ENCODE results near the gene SLC9A2.

The SLC9A2 gene

DNA sequence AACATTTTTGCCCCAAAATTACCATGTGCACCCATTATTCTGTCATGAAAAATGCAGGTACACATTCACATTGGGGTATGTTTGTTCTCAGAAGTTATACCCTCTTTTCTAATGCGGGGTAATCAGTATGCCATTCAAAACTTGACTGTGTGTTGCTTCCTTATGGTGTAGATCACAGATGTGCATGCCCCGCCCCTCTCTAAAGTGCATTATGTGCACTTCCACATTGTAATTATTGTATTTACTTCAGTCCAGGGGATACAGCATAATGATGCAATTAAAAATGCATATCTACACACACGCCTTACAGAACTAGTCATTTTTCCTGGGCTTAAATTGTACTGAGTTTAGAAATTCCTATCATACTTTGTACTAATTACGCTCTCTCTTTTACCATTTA is 48.8 kb downstream of the SLC9A2 start:
- no peak for DNase-seq
- WGBS (ENCODE audit: insufficient coverage): no CpG with 5 or more reads among the region's 4 CpGs
- H3K4me1 ChIP-seq (ENCODE audit: control extremely low read depth in 1 of 4, control insufficient read depth in 4 of 4, insufficient read depth in 4 of 4, low read length in 3 of 4): peaks cover 4 to 19% (median 8%) of the 10 kb centered on the region in 4 experiments
- ChIA-PET CTCF (no interaction called here), POLR2A (interaction anchor here (0.6 kb wide), 1 partner anchor 10 kb away, joined by 3 read pairs; no protein-coding TSS in a partner anchor)
- no peak overlapping the region for H3K4me3 ChIP-seq (ENCODE audit: control insufficient read depth in 1 of 7, extremely low read depth in 1 of 7, insufficient read depth in 4 of 7, low read depth in 2 of 7, low read length in 6 of 7)
- H3K27me3 ChIP-seq (replicated peaks in 2 of 5; ENCODE audit: control insufficient read depth in 4 of 5, insufficient read depth in 5 of 5, low read length in 4 of 5): no peaks in the 10 kb centered on the region
- H3K9me3 ChIP-seq (ENCODE audit: control extremely low read depth in 1 of 5, control insufficient read depth in 4 of 5, insufficient read depth in 2 of 5, low read depth in 1 of 5, low read length in 4 of 5): no peaks in the 10 kb centered on the region
- H3K36me3 ChIP-seq (ENCODE audit: control insufficient read depth in 4 of 4, insufficient read depth in 4 of 4, low read length in 3 of 4): no peaks in the 10 kb centered on the region
- H3K27ac ChIP-seq (ENCODE audit: insufficient read depth in 1 of 2, low read depth in 1 of 2, low read length in 2 of 2, poor library complexity in 1 of 2, severe bottlenecking in 2 of 2): no peak overlapping the region

DNA sequence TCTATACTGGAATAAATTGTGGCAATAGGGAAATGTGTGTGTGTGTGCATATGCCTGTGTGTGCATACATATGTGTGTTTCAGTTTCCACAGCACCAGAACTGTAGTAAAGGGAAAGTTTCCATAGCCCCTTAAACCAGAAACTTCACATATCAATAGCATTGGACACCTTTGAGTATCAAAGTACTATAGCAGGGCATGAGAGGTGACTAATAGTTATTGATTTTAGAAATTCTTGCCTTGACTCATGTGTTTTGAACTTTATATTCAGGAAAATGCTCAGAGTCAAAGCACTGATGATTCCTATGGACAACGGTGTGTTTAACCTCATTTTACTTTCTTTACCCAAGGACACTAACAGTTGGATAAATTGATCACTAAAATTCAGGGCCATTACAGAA is 50.0 kb downstream of the SLC9A2 start:
- Histone ChIP-seq H3K4me3 (ENCODE audit: control insufficient read depth in 1 of 7, extremely low read depth in 1 of 7, insufficient read depth in 4 of 7, low read depth in 2 of 7, low read length in 6 of 7) (no peak overlapping the region), H3K36me3 (ENCODE audit: control insufficient read depth in 4 of 4, insufficient read depth in 4 of 4, low read length in 3 of 4) (no peaks in the 10 kb centered on the region), H3K27ac (ENCODE audit: insufficient read depth in 1 of 2, low read depth in 1 of 2, low read length in 2 of 2, poor library complexity in 1 of 2, severe bottlenecking in 2 of 2) (no peak overlapping the region), H3K9me3 (ENCODE audit: control extremely low read depth in 1 of 5, control insufficient read depth in 4 of 5, insufficient read depth in 2 of 5, low read depth in 1 of 5, low read length in 4 of 5) (no peaks in the 10 kb centered on the region), H3K4me1 (ENCODE audit: control extremely low read depth in 1 of 4, control insufficient read depth in 4 of 4, insufficient read depth in 4 of 4, low read length in 3 of 4) (peaks cover 4 to 16% (median 8%) of the 10 kb centered on the region in 4 experiments), H3K27me3 (replicated peaks in 2 of 5; ENCODE audit: control insufficient read depth in 4 of 5, insufficient read depth in 5 of 5, low read length in 4 of 5) (no peaks in the 10 kb centered on the region)
- DNase-seq: no peak
- ChIA-PET POLR2A (no interaction called here), CTCF (no interaction called here)
- WGBS (ENCODE audit: insufficient coverage): 100% methylated on average over 1 of the region's 1 CpG

DNA sequence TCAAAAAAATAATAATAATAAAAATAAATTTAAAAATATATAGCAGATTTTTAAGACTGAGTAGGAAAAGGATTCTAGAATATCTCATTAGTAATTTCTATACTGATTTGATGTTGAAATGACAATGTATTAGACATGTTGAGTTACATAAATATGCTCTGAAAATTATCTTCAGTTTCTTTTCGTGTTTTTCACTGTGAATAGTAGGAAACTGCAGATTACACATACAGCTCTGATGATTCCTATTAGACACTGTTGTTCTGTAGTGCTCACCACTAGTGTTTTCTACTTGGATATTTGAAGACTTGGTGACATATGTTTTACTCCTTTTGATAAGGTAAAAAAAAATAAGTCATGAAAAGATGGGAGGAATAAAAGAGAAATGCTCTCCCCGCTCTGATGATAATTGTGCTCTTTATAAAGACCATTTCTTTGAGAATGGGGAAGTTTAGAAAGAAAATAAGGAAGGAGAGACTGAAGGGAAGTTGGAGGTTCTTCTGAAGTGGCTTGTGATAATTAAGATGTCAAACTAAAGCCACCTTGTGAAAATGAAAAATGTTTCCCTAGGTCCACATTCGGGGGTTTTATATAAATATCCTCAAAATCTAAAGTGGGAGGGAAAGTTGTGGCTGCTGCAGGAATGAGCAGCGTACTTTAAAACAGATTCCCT is 52.9 kb downstream of the SLC9A2 start:
- H3K4me3 ChIP-seq (ENCODE audit: control insufficient read depth in 1 of 7, extremely low read depth in 1 of 7, insufficient read depth in 4 of 7, low read depth in 2 of 7, low read length in 6 of 7): peak overlapping the region in 2 of 7 experiments; percentile 21 to 23
- 0% methylated on average over 1 of the region's 4 CpGs for WGBS (ENCODE audit: insufficient coverage)

DNA sequence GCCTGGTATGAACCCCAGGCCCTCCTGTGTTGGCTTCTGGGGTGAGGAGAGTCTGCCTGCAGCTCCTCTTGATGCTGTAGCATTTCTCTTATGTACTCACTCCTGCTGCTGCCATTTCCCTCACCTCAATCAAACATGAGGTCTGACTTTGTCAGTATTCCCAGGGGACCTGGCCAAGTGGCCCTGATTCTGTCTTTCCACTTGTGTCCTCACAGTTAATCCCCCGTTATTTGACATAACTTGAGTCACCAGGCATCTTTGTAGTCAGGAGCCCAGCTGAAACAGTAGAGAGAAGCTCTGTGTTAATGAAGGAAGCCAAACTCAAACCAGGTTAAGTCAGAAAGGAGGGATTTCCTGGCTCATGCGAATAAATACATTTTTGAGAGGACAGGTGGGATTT is 55.0 kb downstream of the SLC9A2 start:
- CTCF ChIA-PET: no interaction called here

More for the DNA sequence above, 52.9 kb downstream of the SLC9A2 start:
- POLR2A ChIA-PET: no interaction called here
- Histone ChIP-seq H3K4me1 (ENCODE audit: control extremely low read depth in 1 of 4, control insufficient read depth in 4 of 4, insufficient read depth in 4 of 4, low read length in 3 of 4) (peaks cover 4 to 20% (median 8%) of the 10 kb centered on the region in 4 experiments), H3K27ac (ENCODE audit: insufficient read depth in 1 of 2, low read depth in 1 of 2, low read length in 2 of 2, poor library complexity in 1 of 2, severe bottlenecking in 2 of 2) (no peak overlapping the region), H3K36me3 (ENCODE audit: control insufficient read depth in 4 of 4, insufficient read depth in 4 of 4, low read length in 3 of 4) (no peaks in the 10 kb centered on the region), H3K9me3 (ENCODE audit: control extremely low read depth in 1 of 5, control insufficient read depth in 4 of 5, insufficient read depth in 2 of 5, low read depth in 1 of 5, low read length in 4 of 5) (no peaks in the 10 kb centered on the region), H3K27me3 (replicated peaks in 2 of 5; ENCODE audit: control insufficient read depth in 4 of 5, insufficient read depth in 5 of 5, low read length in 4 of 5) (no peaks in the 10 kb centered on the region)
- CTCF ChIA-PET: interaction anchor here (1.0 kb wide), 1 partner anchor 31 kb away, joined by 4 read pairs; no protein-coding TSS in a partner anchor
- DNase-seq: peak; percentile 15 to 71 (median 63)

DNA sequence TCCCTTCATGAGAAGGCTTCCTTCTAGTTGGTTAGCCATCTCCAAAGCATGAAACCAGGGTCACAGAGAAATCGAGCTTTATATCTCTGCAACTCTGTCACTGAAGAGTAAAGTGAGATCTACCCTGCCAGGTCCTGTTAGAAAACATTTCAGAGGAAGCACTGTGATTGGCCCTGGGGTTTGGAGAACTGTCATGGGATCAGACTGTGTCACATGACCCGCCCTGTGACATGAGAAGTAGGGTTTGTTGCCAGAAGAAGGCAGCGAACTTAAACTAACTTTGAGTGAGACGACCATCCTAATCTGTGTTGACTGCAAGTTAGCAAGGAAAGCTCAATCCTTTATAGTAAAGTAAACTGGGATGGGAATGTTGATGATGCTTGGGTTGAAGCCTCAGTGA is 55.5 kb downstream of the SLC9A2 start:
- Histone ChIP-seq H3K4me3 (ENCODE audit: control insufficient read depth in 1 of 7, extremely low read depth in 1 of 7, insufficient read depth in 4 of 7, low read depth in 2 of 7, low read length in 6 of 7) (no peak overlapping the region), H3K27ac (ENCODE audit: insufficient read depth in 1 of 2, low read depth in 1 of 2, low read length in 2 of 2, poor library complexity in 1 of 2, severe bottlenecking in 2 of 2) (no peak overlapping the region), H3K36me3 (ENCODE audit: control insufficient read depth in 4 of 4, insufficient read depth in 4 of 4, low read length in 3 of 4) (no peaks in the 10 kb centered on the region), H3K9me3 (ENCODE audit: control extremely low read depth in 1 of 5, control insufficient read depth in 4 of 5, insufficient read depth in 2 of 5, low read depth in 1 of 5, low read length in 4 of 5) (no peaks in the 10 kb centered on the region), H3K27me3 (replicated peaks in 2 of 5; ENCODE audit: control insufficient read depth in 4 of 5, insufficient read depth in 5 of 5, low read length in 4 of 5) (no peaks in the 10 kb centered on the region), H3K4me1 (ENCODE audit: control extremely low read depth in 1 of 4, control insufficient read depth in 4 of 4, insufficient read depth in 4 of 4, low read length in 3 of 4) (peaks cover 4 to 20% (median 8%) of the 10 kb centered on the region in 4 experiments)
- WGBS (ENCODE audit: insufficient coverage): 98% methylated on average over 4 of the region's 4 CpGs
- CTCF ChIA-PET: no interaction called here
- POLR2A ChIA-PET: no interaction called here
- no peak for DNase-seq

More for the DNA sequence above, 55.0 kb downstream of the SLC9A2 start:
- 94% methylated on average over 2 of the region's 2 CpGs for WGBS (ENCODE audit: insufficient coverage)
- DNase-seq: no peak
- Histone ChIP-seq H3K9me3 (ENCODE audit: control extremely low read depth in 1 of 5, control insufficient read depth in 4 of 5, insufficient read depth in 2 of 5, low read depth in 1 of 5, low read length in 4 of 5) (no peaks in the 10 kb centered on the region), H3K36me3 (ENCODE audit: control insufficient read depth in 4 of 4, insufficient read depth in 4 of 4, low read length in 3 of 4) (no peaks in the 10 kb centered on the region), H3K4me1 (ENCODE audit: control extremely low read depth in 1 of 4, control insufficient read depth in 4 of 4, insufficient read depth in 4 of 4, low read length in 3 of 4) (peaks cover 4 to 20% (median 8%) of the 10 kb centered on the region in 4 experiments), H3K27ac (ENCODE audit: insufficient read depth in 1 of 2, low read depth in 1 of 2, low read length in 2 of 2, poor library complexity in 1 of 2, severe bottlenecking in 2 of 2) (no peak overlapping the region), H3K27me3 (replicated peaks in 2 of 5; ENCODE audit: control insufficient read depth in 4 of 5, insufficient read depth in 5 of 5, low read length in 4 of 5) (no peaks in the 10 kb centered on the region), H3K4me3 (ENCODE audit: control insufficient read depth in 1 of 7, extremely low read depth in 1 of 7, insufficient read depth in 4 of 7, low read depth in 2 of 7, low read length in 6 of 7) (no peak overlapping the region)
- POLR2A ChIA-PET: no interaction called here

DNA sequence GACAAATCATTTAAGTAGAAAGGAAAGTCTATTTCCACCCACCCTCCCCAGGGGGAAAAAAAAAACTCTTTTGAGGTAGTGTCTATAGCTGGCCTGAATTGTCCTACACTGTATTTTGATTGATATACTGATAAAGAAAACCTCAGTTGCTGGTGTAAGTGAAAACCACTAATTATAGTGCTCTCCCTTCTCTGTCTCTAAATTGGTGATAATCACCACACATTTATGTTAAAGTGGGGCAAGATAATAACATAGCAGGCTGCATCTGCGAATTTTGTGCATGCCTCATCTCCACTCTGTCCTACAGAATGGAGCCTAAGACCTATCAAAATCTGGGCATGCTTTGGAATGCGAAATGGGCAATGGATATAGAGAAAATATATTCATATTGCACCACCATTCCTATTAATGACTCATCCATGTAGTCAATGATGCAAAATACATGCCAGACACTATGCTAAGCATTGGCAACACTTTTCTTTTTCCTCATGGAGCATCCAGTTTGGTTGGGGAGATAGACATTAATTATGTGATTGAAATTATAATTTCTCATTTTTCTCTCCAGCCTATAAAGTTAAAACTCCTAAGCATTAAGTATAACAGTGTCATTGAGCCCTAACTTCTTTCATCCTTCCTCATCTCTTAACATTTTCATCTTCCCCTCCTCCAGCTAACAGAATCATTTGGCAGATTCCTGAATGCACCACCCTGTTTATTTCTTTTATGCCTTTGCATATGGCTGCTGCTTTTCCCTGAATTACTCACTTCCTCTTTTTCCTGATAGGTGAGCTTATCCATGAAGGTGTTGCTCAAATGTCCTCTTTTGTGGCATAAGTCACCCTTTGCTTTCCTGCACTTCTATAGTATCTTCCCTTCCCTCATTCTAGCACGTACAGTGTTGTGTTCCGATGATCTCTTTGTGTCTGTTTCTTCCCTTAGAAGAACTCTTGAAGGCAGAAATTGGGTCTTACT is 58.2 kb downstream of the SLC9A2 start:
- CTCF ChIA-PET: interaction anchor here (1.0 to 1.2 kb wide), 2 partner anchors 9 to 40 kb away, joined by 3 read pairs; no protein-coding TSS in a partner anchor
- Histone ChIP-seq H3K9me3 (ENCODE audit: control extremely low read depth in 1 of 5, control insufficient read depth in 4 of 5, insufficient read depth in 2 of 5, low read depth in 1 of 5, low read length in 4 of 5) (no peaks in the 10 kb centered on the region), H3K27me3 (replicated peaks in 2 of 5; ENCODE audit: control insufficient read depth in 4 of 5, insufficient read depth in 5 of 5, low read length in 4 of 5) (no peaks in the 10 kb centered on the region), H3K36me3 (ENCODE audit: control insufficient read depth in 4 of 4, insufficient read depth in 4 of 4, low read length in 3 of 4) (no peaks in the 10 kb centered on the region), H3K27ac (ENCODE audit: insufficient read depth in 1 of 2, low read depth in 1 of 2, low read length in 2 of 2, poor library complexity in 1 of 2, severe bottlenecking in 2 of 2) (no peak overlapping the region), H3K4me1 (ENCODE audit: control extremely low read depth in 1 of 4, control insufficient read depth in 4 of 4, insufficient read depth in 4 of 4, low read length in 3 of 4) (peaks cover 2 to 12% (median 5%) of the 10 kb centered on the region in 4 experiments), H3K4me3 (ENCODE audit: control insufficient read depth in 1 of 7, extremely low read depth in 1 of 7, insufficient read depth in 4 of 7, low read depth in 2 of 7, low read length in 6 of 7) (no peak overlapping the region)
- POLR2A ChIA-PET: no interaction called here
- WGBS (ENCODE audit: insufficient coverage): 93% methylated on average over 3 of the region's 4 CpGs
- DNase-seq: no peak
